HG02852 (cell line): Measurements from ENCODE around the gene NPY2R.

ENCODE experiments used
- ATAC-seq: cut with Tn5 transposase; IDR thresholded peaks from one replicate; pipeline ENCODE4 v1.9.1; 2021; ENCODE audit warnings: mild to moderate bottlenecking, moderate library complexity; ENCODE audit not compliant: unreplicated experiment

Gene NPY2R

GRCh38 chr4:155208258-155209054, at the start of gene NPY2R:
TSS of gene NPY2R (plus strand) at chr4:155208636. CDS start at chr4:155213940, 5,304 bp downstream.
- ATAC-seq: no peak

- no peak for ATAC-seq
Measured at GRCh38 chr4:155161357-155161756, 47.1 kb upstream of the NPY2R start.

GRCh38 chr4:155164718-155165117, 43.7 kb upstream of the NPY2R start:
- ATAC-seq: no peak

GRCh38 chr4:155170569-155170968, 37.9 kb upstream of the NPY2R start:
- no peak for ATAC-seq

- ATAC-seq: no peak
Measured at GRCh38 chr4:155173371-155173770, 35.1 kb upstream of the NPY2R start.

GRCh38 chr4:155174668-155175067, 33.8 kb upstream of the NPY2R start:
- ATAC-seq: no peak

- ATAC-seq: no peak
Measured at GRCh38 chr4:155179216-155179615, 29.2 kb upstream of the NPY2R start.

- ATAC-seq: no peak
Measured at GRCh38 chr4:155186972-155187371, 21.5 kb upstream of the NPY2R start.

GRCh38 chr4:155187989-155188388, 20.4 kb upstream of the NPY2R start:
- ATAC-seq: no peak

- ATAC-seq: no peak
Measured at GRCh38 chr4:155190099-155190498, 18.3 kb upstream of the NPY2R start.

GRCh38 chr4:155197757-155198156, 10.7 kb upstream of the NPY2R start:
- ATAC-seq: no peak

GRCh38 chr4:155207534-155208257, 740 bp upstream of the NPY2R start:
- no peak for ATAC-seq

GRCh38 chr4:155220025-155220424, 11.6 kb downstream of the NPY2R start:
- no peak for ATAC-seq

GRCh38 chr4:155227131-155227530, 18.7 kb downstream of the NPY2R start:
- no peak for ATAC-seq

- ATAC-seq: no peak
Measured at GRCh38 chr4:155228713-155229112, 20.3 kb downstream of the NPY2R start.

- ATAC-seq: no peak
Measured at GRCh38 chr4:155232432-155232831, 24.0 kb downstream of the NPY2R start.

- ATAC-seq: no peak
Measured at GRCh38 chr4:155234206-155234605, 25.8 kb downstream of the NPY2R start.

GRCh38 chr4:155237567-155237966, 29.1 kb downstream of the NPY2R start:
- ATAC-seq: no peak

- no peak for ATAC-seq
Measured at GRCh38 chr4:155241225-155241624, 32.8 kb downstream of the NPY2R start.

GRCh38 chr4:155241664-155242063, 33.2 kb downstream of the NPY2R start:
- no peak for ATAC-seq

GRCh38 chr4:155245105-155245504, 36.7 kb downstream of the NPY2R start:
- ATAC-seq: no peak
